D721Med (cell line): ENCODE results near the gene BAIAP2.
A peak's percentile ranks its signal among the peaks of the same experiment; 100 is the strongest.

Experiments used
- DNase-seq: peaks from one replicate; pipeline ENCODE4 v3.0.0; 2011; ENCODE audit warnings: low spot score; ENCODE audit not compliant: insufficient read length
- FAIRE-seq: peaks from 2 replicates; lab custom pipeline; 2011; peaks lifted over from hg19 to GRCh38; lab: Jason Lieb, UNC
- CTCF ChIP-seq: IDR thresholded peaks from 2 replicates; pipeline ENCODE4 v1.5.1; 2012; ENCODE audit warnings: mild to moderate bottlenecking, control low read depth; ENCODE audit not compliant: insufficient read depth; ENCODE audit errors: missing control alignments

The BAIAP2 gene

GRCh38 chr17:81128338-81128737 is 93.4 kb downstream of the BAIAP2 start:
- DNase-seq, result no peak
- FAIRE-seq, result no peak
- no peak for TF ChIP-seq CTCF

GRCh38 chr17:81128774-81129173 is 93.8 kb downstream of the BAIAP2 start:
- TF ChIP-seq CTCF, result no peak
- no peak for FAIRE-seq

GRCh38 chr17:81129289-81129688 is 94.3 kb downstream of the BAIAP2 start:
- FAIRE-seq, result no peak
- TF ChIP-seq CTCF, result peak; percentile 9
- no peak for DNase-seq

More at GRCh38 chr17:81128774-81129173, 93.8 kb downstream of the BAIAP2 start:
- DNase-seq, result no peak

GRCh38 chr17:81129711-81130367 is 94.9 kb downstream of the BAIAP2 start:
- DNase-seq (no peak), FAIRE-seq (no peak)
- no peak for TF ChIP-seq CTCF

- no peak for TF ChIP-seq CTCF
- no peak for FAIRE-seq
- no peak for DNase-seq
Observed at GRCh38 chr17:81130385-81131361, 95.7 kb downstream of the BAIAP2 start.

GRCh38 chr17:81131486-81132196 is 96.7 kb downstream of the BAIAP2 start:
- no peak for DNase-seq
- no peak for FAIRE-seq

More at GRCh38 chr17:81131486-81132196, 96.7 kb downstream of the BAIAP2 start:
- TF ChIP-seq CTCF, result no peak
